ENCODE results near the gene LDLRAD4.

Gene LDLRAD4

GRCh38 chr18:13416208-13416607 is 197.6 kb downstream of the LDLRAD4 start:
- no peak for DNase-seq

GRCh38 chr18:13416848-13417247 is 198.3 kb downstream of the LDLRAD4 start:
- no peak for DNase-seq

- DNase-seq, result no peak
Measured at GRCh38 chr18:13418013-13418710, 199.6 kb downstream of the LDLRAD4 start.

GRCh38 chr18:13420969-13421686 is 202.6 kb downstream of the LDLRAD4 start:
- DNase-seq, result no peak

- DNase-seq, result no peak
Measured at GRCh38 chr18:13422541-13423147, 204.1 kb downstream of the LDLRAD4 start.

GRCh38 chr18:13423352-13423751 is 204.8 kb downstream of the LDLRAD4 start:
- DNase-seq, result no peak

GRCh38 chr18:13424363-13424762 is 205.8 kb downstream of the LDLRAD4 start:
- DNase-seq, result no peak

- no peak for DNase-seq
Measured at GRCh38 chr18:13425357-13426091, 207.0 kb downstream of the LDLRAD4 start.

GRCh38 chr18:13427354-13427753 is 208.8 kb downstream of the LDLRAD4 start:
- no peak for DNase-seq

GRCh38 chr18:13428319-13428718 is 209.8 kb downstream of the LDLRAD4 start:
- no peak for DNase-seq

- no peak for DNase-seq
Measured at GRCh38 chr18:13429016-13429415, 210.5 kb downstream of the LDLRAD4 start.

GRCh38 chr18:13429884-13430510 is 211.4 kb downstream of the LDLRAD4 start:
- no peak for DNase-seq

GRCh38 chr18:13430663-13431062 is 212.1 kb downstream of the LDLRAD4 start:
- DNase-seq, result no peak

GRCh38 chr18:13431886-13432285 is 213.3 kb downstream of the LDLRAD4 start:
- no peak for DNase-seq

- no peak for DNase-seq
Measured at GRCh38 chr18:13433125-13433524, 214.6 kb downstream of the LDLRAD4 start.

GRCh38 chr18:13433685-13434084 is 215.1 kb downstream of the LDLRAD4 start:
- DNase-seq, result no peak

- no peak for DNase-seq
Measured at GRCh38 chr18:13434854-13435253, 216.3 kb downstream of the LDLRAD4 start.

GRCh38 chr18:13435586-13436333 is 217.2 kb downstream of the LDLRAD4 start:
- peak; percentile 26 for DNase-seq

- no peak for DNase-seq
Measured at GRCh38 chr18:13436576-13436975, 218.0 kb downstream of the LDLRAD4 start.

- DNase-seq, result no peak
Measured at GRCh38 chr18:13437034-13437433, 218.5 kb downstream of the LDLRAD4 start.

- DNase-seq, result no peak
Measured at GRCh38 chr18:13437796-13438506, 219.4 kb downstream of the LDLRAD4 start.

Measured in T1000 (cell line).